ENCODE measurements around the gene NEUROD2.

DNA sequence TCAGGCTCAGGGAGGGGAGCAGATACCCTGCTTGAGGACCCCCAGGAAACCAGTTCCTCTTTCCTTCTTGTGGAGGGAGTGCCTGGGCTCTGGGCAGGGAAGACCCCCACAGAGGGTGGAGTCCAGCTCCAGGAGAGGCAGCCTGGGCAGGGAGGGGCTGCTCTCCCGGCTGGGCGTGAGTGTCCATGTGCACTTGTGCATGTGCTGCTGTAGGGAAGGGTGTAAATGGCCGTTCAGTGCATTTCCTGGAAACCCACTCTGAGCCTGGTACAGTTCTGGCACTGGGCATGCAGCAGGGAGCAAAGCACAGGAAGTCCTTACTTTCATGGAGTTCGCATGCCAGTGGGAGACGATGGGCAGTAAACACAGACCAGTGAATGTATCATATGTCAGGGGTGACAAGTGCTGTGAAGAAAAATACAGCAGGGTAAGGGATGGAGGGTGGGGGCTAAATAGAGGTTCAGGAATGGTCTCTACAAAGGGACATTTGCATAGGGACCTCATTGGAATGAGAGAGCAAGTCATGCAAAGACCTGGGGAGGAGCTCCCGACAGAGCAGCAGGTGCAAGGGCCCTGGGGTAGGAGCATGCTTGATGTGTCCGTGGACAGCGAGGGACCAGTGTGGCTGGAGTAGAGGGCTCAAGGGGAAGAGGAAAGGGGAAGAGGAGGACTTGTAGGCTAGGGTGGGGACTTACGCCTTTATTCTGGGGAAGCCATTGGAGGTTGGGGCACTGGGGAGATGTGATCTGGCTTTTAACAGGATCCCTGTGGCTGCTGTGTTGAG lies 34.8 kb upstream of the NEUROD2 start:
- TF ChIP-seq CTCF (tag by site-specific recombination; IDR thresholded peaks at IDR 0.05) (no peak), ZNF792 (tag by site-specific recombination; IDR thresholded peaks at IDR 0.05) (no peak), MYNN (tag by site-specific recombination; IDR thresholded peaks at IDR 0.05; ENCODE audit: borderline replicate concordance) (no peak), YY1 (tag by site-specific recombination; IDR thresholded peaks at IDR 0.05) (no peak), YY2 (tag by site-specific recombination; IDR thresholded peaks at IDR 0.05) (no peak), ZNF239 (tag by site-specific recombination; IDR thresholded peaks at IDR 0.05) (no peak)

Data from HEK293 (cell line).